Activated naive CD8-positive, alpha-beta T cell (primary cell): ENCODE results near the gene MISFA.
"Not testable (repeated sequence)": the region's sequence is repeated elsewhere in the genome, so short reads cannot be mapped to it uniquely, and the experiment has no call there.

Experiments
- H3K27ac Mint-ChIP-seq: one replicate; pipeline ENCODE4 v1.8.0; 2021; ENCODE audit warnings: mixed read lengths
- H3K27me3 Mint-ChIP-seq: one replicate; pipeline ENCODE4 v1.8.0; 2021; ENCODE audit warnings: mixed read lengths
- H3K36me3 Mint-ChIP-seq: one replicate; pipeline ENCODE4 v1.8.0; 2021; ENCODE audit warnings: mixed read lengths
- H3K4me1 Mint-ChIP-seq: one replicate; pipeline ENCODE4 v1.8.0; 2021; ENCODE audit warnings: low read depth, mixed read lengths
- H3K4me3 Mint-ChIP-seq: one replicate; pipeline ENCODE4 v1.8.0; 2021; ENCODE audit warnings: mild to moderate bottlenecking, mixed read lengths
- H3K9me3 Mint-ChIP-seq: one replicate; pipeline ENCODE4 v1.8.0; 2021; ENCODE audit warnings: low read depth, mixed read lengths

The MISFA gene

GRCh38 chr11:18599739-18600230 lies at the start of gene MISFA:
TSS of gene MISFA (plus strand) at chr11:18599789. CDS start at chr11:18599929, 140 bp downstream.
- Mint-ChIP-seq H3K9me3 (no peaks in the 10 kb centered on the region), H3K4me1 (no peaks in the 10 kb centered on the region), H3K27me3 (no peaks in the 10 kb centered on the region), H3K4me3 (no peak within 1 kb of the TSS), H3K27ac (no peak within 1 kb of the TSS), H3K36me3 (no peaks in the 10 kb centered on the region)

- no peaks in the 10 kb centered on the region for H3K9me3 Mint-ChIP-seq
- H3K4me3 Mint-ChIP-seq = no peak overlapping the region
- H3K27me3 Mint-ChIP-seq = no peaks in the 10 kb centered on the region
- H3K4me1 Mint-ChIP-seq = no peaks in the 10 kb centered on the region
- peaks cover 3% of the 10 kb centered on the region for H3K36me3 Mint-ChIP-seq
- H3K27ac Mint-ChIP-seq = no peak overlapping the region
Observed at GRCh38 chr11:18563090-18563730, 36.4 kb upstream of the MISFA start.

GRCh38 chr11:18564149-18564548 lies 35.4 kb upstream of the MISFA start:
- Mint-ChIP-seq H3K4me1 (no peaks in the 10 kb centered on the region), H3K27ac (no peak overlapping the region), H3K36me3 (peaks cover 2% of the 10 kb centered on the region), H3K27me3 (no peaks in the 10 kb centered on the region), H3K9me3 (no peaks in the 10 kb centered on the region), H3K4me3 (no peak overlapping the region)

GRCh38 chr11:18566406-18566805 lies 33.2 kb upstream of the MISFA start:
- Mint-ChIP-seq H3K4me3 (no peak overlapping the region), H3K27ac (no peak overlapping the region), H3K36me3 (peaks cover 2% of the 10 kb centered on the region), H3K9me3 (no peaks in the 10 kb centered on the region), H3K27me3 (no peaks in the 10 kb centered on the region), H3K4me1 (no peaks in the 10 kb centered on the region)

- Mint-ChIP-seq H3K27me3 (no peaks in the 10 kb centered on the region), H3K4me1 (no peaks in the 10 kb centered on the region), H3K27ac (no peak overlapping the region), H3K9me3 (no peaks in the 10 kb centered on the region), H3K4me3 (no peak overlapping the region), H3K36me3 (peaks cover 3% of the 10 kb centered on the region)
Observed at GRCh38 chr11:18567081-18567480, 32.5 kb upstream of the MISFA start.

- H3K27ac Mint-ChIP-seq = no peak overlapping the region
- H3K27me3 Mint-ChIP-seq = no peaks in the 10 kb centered on the region
- H3K36me3 Mint-ChIP-seq = peaks cover 21% of the 10 kb centered on the region
- no peak overlapping the region for H3K4me3 Mint-ChIP-seq
- no peaks in the 10 kb centered on the region for H3K9me3 Mint-ChIP-seq
- H3K4me1 Mint-ChIP-seq = peaks cover 5% of the 10 kb centered on the region
Observed at GRCh38 chr11:18575361-18575760, 24.2 kb upstream of the MISFA start.

GRCh38 chr11:18578975-18579598 lies 20.5 kb upstream of the MISFA start:
- peaks cover 7% of the 10 kb centered on the region for H3K4me1 Mint-ChIP-seq
- H3K36me3 Mint-ChIP-seq = peaks cover 15% of the 10 kb centered on the region
- no peaks in the 10 kb centered on the region for H3K9me3 Mint-ChIP-seq
- peak overlapping the region; percentile 38 for H3K4me3 Mint-ChIP-seq
- no peak overlapping the region for H3K27ac Mint-ChIP-seq
- H3K27me3 Mint-ChIP-seq = no peaks in the 10 kb centered on the region

GRCh38 chr11:18580113-18580766 lies 19.3 kb upstream of the MISFA start:
- Mint-ChIP-seq H3K9me3 (no peaks in the 10 kb centered on the region), H3K27me3 (no peaks in the 10 kb centered on the region), H3K36me3 (peaks cover 13% of the 10 kb centered on the region), H3K4me3 (no peak overlapping the region), H3K27ac (no peak overlapping the region), H3K4me1 (peaks cover 7% of the 10 kb centered on the region)

- Mint-ChIP-seq H3K36me3 (peaks cover 13% of the 10 kb centered on the region), H3K27me3 (no peaks in the 10 kb centered on the region), H3K27ac (no peak overlapping the region), H3K9me3 (no peaks in the 10 kb centered on the region), H3K4me3 (no peak overlapping the region), H3K4me1 (peaks cover 7% of the 10 kb centered on the region)
Observed at GRCh38 chr11:18581825-18582224, 17.8 kb upstream of the MISFA start.

- Mint-ChIP-seq H3K4me3 (no peak within 1 kb of the TSS), H3K27me3 (no peaks in the 10 kb centered on the region), H3K36me3 (no peaks in the 10 kb centered on the region), H3K27ac (no peak within 1 kb of the TSS), H3K9me3 (no peaks in the 10 kb centered on the region), H3K4me1 (peaks cover 9% of the 10 kb centered on the region)
Observed at GRCh38 chr11:18588297-18589252, 11.0 kb upstream of the MISFA start, which contains the start of gene UEVLD. TSS of gene UEVLD (minus strand) at chr11:18588734. CDS start at chr11:18588654, 80 bp downstream.

- Mint-ChIP-seq H3K36me3 (no peaks in the 10 kb centered on the region), H3K27ac (no peak overlapping the region), H3K9me3 (no peaks in the 10 kb centered on the region), H3K4me1 (peaks cover 9% of the 10 kb centered on the region), H3K4me3 (no peak overlapping the region), H3K27me3 (no peaks in the 10 kb centered on the region)
Observed at GRCh38 chr11:18590571-18590970, 9.0 kb upstream of the MISFA start.

GRCh38 chr11:18594088-18594487 lies 5.5 kb upstream of the MISFA start:
- H3K27ac Mint-ChIP-seq, H3K4me3 Mint-ChIP-seq, H3K27me3 Mint-ChIP-seq, H3K9me3 Mint-ChIP-seq, H3K36me3 Mint-ChIP-seq, H3K4me1 Mint-ChIP-seq: not testable (repeated sequence)

- Mint-ChIP-seq H3K4me1 (peaks cover 9% of the 10 kb centered on the region), H3K36me3 (no peaks in the 10 kb centered on the region), H3K27ac (no peak overlapping the region), H3K27me3 (no peaks in the 10 kb centered on the region), H3K4me3 (no peak overlapping the region), H3K9me3 (no peaks in the 10 kb centered on the region)
Observed at GRCh38 chr11:18594999-18595749, 4.4 kb upstream of the MISFA start.
